HT-29 (cell line): ENCODE measurements around the gene GTSE1. TPM values are rescaled to one million over a fixed set of nuclear protein-coding genes. Genes with fewer than 3 reads are reported as not detected.

ENCODE experiments used
- DNase-seq: peaks from one replicate; pipeline ENCODE4 v3.0.0-alpha.2; 2015; ENCODE audit warnings: low spot score
- total RNA-seq: library from RNA; depleted of rRNA; stranded (reverse); fragments of >200 nt; shearing (Covaris generic); gene quantifications from 2 replicates; pipeline ENCODE4 v1.2.3, GENCODE V29; 2014

The GTSE1 gene
- total RNA-seq, 1 experiment from 2014 or later, result 23.5 TPM

- DNase-seq, result no peak
Measured at GRCh38 chr22:46351131-46351735, 54.6 kb downstream of the GTSE1 start.

DNA sequence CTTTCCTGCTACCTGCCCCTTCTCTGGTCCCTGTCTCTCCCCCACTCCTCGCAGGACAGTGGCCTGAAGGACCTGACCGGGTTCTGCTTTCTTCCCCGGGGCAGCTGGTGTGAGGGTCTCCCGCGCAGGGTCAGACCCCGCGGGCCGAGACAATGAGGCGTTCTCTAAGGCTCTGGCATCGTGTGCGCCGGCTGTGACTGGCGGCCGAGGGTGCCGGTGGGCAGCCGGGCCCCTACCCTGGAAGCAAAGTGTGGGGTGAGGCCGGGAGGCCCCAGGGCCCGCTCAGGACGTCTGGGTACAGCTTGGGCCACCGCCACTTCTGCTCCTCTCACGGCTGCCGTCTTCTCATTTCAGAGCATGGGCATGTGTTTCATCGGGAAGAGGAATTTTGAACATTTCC lies 55.1 kb downstream of the GTSE1 start:
- DNase-seq, result no peak

GRCh38 chr22:46352276-46352675 lies 55.6 kb downstream of the GTSE1 start:
- no peak for DNase-seq

- peak; percentile 81 for DNase-seq
Measured at GRCh38 chr22:46352691-46353386, 56.2 kb downstream of the GTSE1 start.

DNA sequence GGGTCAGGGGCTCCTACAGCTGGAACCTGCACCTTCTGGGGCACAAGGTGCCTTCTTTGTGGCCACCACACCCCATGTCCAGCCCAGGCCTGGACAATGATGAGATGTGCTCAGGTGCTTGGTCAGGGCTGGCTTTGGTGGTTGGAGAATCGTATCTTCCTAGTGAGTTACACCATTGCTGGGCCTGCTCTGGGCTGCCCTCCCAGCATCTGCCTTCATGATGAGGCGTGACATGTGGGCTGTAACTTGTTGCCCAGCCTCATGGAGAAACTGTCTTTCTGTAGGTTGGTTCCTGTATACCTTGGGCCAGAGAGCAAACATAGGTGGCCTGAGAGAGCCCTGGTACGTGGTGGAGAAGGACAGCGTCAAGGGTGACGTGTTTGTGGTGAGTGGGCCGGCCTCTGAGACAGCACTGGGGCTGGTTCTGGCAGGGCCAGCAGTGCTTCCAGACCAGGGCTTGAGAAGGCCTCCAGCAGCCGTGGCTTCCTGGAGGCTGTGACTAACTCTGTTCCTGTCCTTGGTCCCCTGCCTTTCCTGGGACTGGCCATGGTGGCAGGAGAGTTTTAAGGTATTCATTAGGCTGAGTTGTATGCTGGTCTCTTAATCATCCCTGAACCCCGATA lies 56.9 kb downstream of the GTSE1 start:
- DNase-seq, result no peak

- DNase-seq, result no peak
Measured at GRCh38 chr22:46354176-46354992, 57.7 kb downstream of the GTSE1 start.

DNA sequence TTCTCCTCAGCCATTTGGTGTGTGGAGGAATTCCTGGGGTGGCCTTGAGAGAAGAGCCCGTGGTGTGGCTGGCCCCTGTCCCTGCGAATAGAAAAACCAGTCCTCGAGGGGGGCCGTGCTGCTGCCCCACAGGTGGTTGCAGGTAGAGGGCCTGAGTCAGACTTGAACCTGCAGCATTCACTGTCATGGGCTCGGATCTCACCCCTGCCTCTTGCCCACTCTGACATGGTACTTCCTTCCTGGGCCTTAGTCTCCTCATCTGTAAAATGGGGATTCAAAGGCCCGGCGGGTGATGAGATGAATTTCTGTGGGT lies 58.3 kb downstream of the GTSE1 start:
- no peak for DNase-seq

DNA sequence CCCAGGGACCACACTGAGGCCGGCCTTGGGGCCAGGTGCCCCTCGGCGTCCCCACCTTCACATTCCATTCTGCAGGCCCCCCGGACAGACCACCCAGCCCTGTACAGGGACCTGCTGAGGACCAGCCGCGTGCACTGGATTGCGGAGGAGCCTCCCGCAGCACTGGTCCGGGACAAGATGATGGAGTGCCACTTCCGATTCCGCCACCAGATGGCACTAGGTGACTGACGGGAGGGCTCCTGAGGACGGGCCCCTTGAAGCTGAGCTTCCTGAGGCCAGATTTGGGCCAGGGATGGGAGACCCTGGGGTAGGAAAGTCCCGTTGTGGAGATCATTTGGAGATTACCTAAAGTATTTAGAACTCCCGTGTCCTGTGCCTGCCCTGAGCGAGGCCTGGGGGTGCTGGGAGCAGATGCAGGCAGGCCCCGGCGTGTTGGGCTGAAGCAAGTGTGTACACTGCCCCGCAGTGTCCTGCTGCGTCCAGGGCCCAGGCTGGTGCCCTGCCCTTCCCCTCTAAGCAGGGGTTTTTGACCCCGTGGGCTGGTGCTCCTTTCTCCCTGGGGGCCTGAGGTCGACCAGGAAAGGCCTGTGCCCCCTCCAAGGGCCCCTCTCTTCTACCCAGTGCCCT lies 58.8 kb downstream of the GTSE1 start:
- DNase-seq, result peak; percentile 70

DNA sequence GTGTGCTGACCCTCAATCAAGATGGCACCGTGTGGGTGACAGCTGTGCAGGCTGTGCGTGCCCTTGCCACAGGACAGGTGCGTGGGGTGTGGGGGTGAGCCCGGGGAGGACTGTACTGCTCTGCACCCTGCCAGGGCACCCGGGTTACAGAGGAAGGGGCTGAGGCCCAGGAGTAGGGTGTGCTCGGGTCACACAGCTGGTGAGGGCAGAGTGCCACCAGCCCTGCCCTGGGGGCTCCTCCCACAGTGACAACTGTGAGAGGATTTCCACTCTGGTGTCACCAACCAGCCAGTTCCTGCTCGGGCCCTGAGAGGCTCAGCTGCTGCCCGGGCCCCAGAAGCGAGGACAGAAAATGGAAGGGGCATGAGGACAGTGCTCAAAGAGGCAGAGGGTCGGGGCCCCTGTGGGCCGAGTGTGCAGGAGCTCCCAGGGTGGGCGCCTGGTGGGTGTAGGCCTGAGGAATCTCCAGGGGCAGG lies 59.4 kb downstream of the GTSE1 start:
- no peak for DNase-seq

DNA sequence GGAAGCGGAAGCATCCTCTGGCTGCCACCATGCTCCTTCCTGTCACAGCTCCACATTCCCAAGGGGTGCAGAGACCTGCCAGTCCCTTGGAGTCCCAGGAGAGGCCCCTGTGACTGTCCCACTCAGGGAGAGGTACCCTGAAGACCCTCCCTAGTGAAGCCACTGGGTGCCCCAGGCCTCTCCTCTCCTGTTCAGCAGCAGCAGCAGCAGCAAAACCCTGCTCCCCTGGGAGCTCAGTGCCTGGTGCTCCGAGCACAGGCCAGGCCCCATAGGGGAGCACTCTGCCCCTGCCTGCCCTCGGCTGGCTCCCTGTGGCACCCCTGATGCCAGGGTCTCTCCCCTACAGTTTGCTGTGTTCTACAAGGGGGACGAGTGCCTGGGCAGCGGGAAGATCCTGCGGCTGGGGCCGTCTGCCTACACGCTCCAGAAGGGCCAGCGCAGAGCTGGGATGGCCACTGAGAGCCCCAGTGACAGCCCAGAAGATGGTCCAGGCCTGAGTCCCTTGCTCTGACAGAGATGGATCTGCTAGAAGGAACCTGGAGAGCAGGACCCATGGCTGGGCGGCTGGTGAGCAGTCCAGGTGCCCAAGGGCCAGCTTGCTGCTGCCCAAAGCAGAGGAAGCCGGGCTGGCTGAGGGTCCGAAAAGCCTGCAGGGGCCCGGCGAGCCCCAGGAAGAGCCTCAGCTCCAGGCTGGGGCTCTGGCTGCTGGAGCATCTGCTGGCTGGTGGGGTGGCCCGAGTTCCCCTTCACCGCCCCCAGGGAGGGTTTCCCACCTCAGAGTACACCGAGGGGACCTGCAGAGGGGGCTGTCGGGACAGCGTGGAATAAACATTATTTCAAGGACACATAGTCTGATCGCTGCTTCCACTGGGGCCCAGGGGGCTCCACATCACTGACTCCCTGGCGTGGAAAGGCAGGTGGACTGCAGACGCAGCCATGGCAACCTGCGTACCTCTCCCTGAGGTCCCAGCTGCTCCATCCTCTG lies 60.1 kb downstream of the GTSE1 start:
- no peak for DNase-seq

- DNase-seq, result no peak
Measured at GRCh38 chr22:46357711-46358520, 61.2 kb downstream of the GTSE1 start.

GRCh38 chr22:46358766-46359165 lies 62.1 kb downstream of the GTSE1 start:
- no peak for DNase-seq

- DNase-seq, result no peak
Measured at GRCh38 chr22:46359362-46359761, 62.7 kb downstream of the GTSE1 start.

DNA sequence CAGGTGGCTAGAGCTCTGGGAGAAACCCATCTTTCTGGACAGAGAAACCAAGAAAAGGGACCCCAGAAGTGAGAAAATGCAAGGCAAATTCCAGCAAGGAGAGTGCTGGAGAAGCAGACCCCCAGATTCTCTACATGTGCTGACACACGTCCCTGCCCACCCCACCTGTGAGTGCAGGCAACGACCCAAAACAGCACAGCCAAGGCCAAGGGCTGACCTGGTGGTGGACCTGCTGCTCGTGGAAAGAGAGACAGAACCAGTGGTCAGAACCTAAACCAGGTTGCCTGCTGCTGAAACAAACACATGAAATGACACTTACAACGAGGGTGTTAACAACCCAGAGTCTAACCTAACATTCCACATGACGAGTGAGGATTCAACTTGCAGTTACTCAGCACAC lies 63.4 kb downstream of the GTSE1 start:
- no peak for DNase-seq

GRCh38 chr22:46360891-46361290 lies 64.2 kb downstream of the GTSE1 start:
- no peak for DNase-seq

DNA sequence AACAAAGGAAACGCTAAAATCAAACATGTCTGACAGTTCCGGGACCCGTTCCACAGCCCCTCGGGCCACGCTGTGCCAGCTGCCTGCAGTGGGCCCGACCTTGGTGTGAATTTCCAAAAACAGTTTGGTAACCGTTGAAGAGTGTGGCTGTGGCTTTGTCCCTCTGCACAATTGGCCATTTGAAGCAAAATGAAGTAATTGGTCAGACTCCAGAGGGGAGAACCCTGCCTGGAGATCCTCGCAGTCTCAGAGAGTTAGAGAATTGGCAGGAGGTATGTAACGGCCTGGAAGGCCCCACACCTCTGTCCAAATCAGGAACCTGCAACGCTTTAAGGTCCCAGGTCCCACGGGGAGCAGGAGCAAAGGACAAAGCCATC lies 65.1 kb downstream of the GTSE1 start:
- DNase-seq, result no peak

GRCh38 chr22:46362203-46362933 lies 65.7 kb downstream of the GTSE1 start:
- no peak for DNase-seq

GRCh38 chr22:46362934-46363515 lies 66.4 kb downstream of the GTSE1 start:
- DNase-seq, result no peak
